Hepatocyte (in vitro differentiated cells): ENCODE data around the gene SPDYE16.
"Not testable (repeated sequence)": the region's sequence is repeated elsewhere in the genome, so short reads cannot be mapped to it uniquely, and the experiment has no call there.

ENCODE experiments used
- CTCF ChIP-seq: fragments of 200-600 bp; sonication (generic); IDR thresholded peaks from 2 replicates; pipeline ENCODE4 v1.5.1; 2016; ENCODE audit warnings: antibody characterized with exemption, mild to moderate bottlenecking; ENCODE audit not compliant: poor library complexity
- EZH2 ChIP-seq: fragments of 200-600 bp; sonication (generic); IDR thresholded peaks from 2 replicates; pipeline ENCODE4 v1.6.1; 2016; ENCODE audit warnings: antibody characterized with exemption, mild to moderate bottlenecking, borderline replicate concordance

- not testable (repeated sequence) for TF ChIP-seq CTCF, EZH2
Measured at GRCh38 chr7:76495717-76496116, 47.4 kb downstream of the SPDYE16 start.
